Caki2 (cell line): ENCODE data around the gene KRTAP5-2. TPM values are rescaled to one million over a fixed set of nuclear protein-coding genes. Genes with fewer than 3 reads are reported as not detected.

Source experiments
- DNase-seq: peaks from one replicate; pipeline ENCODE4 v3.0.0-alpha.2; 2015; ENCODE audit warnings: low read depth
- in situ Hi-C: cut with HindIII; loops from 2 replicates; pipeline ENCODE4 v1.10.0; 2016; ENCODE audit warnings: low sequenced_read_pairs, low pct_unique_long_range_greater_than_20kb, mixed read lengths
- total RNA-seq: library from RNA; depleted of rRNA; stranded (reverse); fragments of >200 nt; shearing (Covaris generic); gene quantifications from 2 replicates; pipeline ENCODE4 v1.2.3, GENCODE V29; 2014; ENCODE audit warnings: low replicate concordance

Gene KRTAP5-2
- total RNA-seq, 1 experiment from 2014 or later = not detected

GRCh38 chr11:1563149-1563638, 34.9 kb downstream of the KRTAP5-2 start:
- no peak for DNase-seq
- in situ Hi-C loops = no loop called here

GRCh38 chr11:1562469-1563148, 35.5 kb downstream of the KRTAP5-2 start:
- in situ Hi-C loops = no loop called here
- DNase-seq = no peak

GRCh38 chr11:1561955-1562354, 36.1 kb downstream of the KRTAP5-2 start:
- in situ Hi-C loops = no loop called here
- no peak for DNase-seq

DNA sequence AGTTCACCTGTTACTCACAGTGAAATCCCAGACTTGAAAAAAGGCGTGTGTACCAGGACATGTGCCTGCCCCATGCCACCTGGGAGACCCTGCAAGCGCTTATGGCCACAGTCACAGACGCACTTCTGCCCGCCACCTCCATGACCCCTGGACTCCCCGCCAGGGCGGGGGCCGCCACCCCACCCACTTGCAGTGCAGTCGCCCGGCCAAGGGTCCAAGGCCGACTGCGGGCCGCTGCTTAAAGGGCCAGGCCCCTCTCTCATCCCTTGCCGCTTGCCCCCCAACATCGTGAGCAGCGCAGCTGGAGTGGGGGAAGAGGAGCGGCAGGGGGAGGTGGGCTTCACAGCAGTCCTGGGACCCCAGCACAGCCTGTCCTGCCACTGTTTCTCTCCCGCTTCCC, 36.8 kb downstream of the KRTAP5-2 start:
- DNase-seq = no peak
- in situ Hi-C loops = no loop called here

DNA sequence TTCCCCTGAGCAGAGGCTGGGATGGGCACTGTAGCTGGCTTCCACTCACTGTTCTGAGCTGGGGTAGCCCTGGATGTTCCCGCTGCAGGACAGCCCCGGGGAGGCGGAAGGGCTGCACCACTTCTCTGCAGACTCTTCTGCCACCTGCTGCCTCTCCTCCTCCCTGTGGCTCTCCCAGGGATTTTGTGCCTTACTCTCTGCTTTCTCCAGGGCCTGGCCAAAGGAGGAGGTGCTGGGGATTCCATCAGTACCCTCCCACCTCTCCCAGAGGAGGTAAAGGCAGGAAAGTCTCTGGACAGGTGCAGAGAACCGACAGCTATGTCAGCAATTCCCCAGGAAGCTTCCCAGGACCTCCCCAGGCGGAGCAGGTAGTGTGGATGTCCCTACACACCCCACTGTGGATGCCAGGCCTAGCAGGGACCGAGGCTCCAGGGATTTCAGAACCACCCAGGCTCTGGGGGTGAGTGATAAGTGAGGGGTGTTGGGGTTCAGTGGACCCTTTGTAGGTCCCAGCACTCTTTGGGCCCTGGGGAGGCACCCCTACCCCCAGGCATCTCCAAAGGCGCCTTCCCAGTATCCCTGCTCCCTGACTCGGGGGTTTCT, 37.3 kb downstream of the KRTAP5-2 start:
- no peak for DNase-seq
- in situ Hi-C loops = no loop called here

GRCh38 chr11:1560002-1560648, 38.0 kb downstream of the KRTAP5-2 start:
- in situ Hi-C loops = no loop called here
- no peak for DNase-seq

DNA sequence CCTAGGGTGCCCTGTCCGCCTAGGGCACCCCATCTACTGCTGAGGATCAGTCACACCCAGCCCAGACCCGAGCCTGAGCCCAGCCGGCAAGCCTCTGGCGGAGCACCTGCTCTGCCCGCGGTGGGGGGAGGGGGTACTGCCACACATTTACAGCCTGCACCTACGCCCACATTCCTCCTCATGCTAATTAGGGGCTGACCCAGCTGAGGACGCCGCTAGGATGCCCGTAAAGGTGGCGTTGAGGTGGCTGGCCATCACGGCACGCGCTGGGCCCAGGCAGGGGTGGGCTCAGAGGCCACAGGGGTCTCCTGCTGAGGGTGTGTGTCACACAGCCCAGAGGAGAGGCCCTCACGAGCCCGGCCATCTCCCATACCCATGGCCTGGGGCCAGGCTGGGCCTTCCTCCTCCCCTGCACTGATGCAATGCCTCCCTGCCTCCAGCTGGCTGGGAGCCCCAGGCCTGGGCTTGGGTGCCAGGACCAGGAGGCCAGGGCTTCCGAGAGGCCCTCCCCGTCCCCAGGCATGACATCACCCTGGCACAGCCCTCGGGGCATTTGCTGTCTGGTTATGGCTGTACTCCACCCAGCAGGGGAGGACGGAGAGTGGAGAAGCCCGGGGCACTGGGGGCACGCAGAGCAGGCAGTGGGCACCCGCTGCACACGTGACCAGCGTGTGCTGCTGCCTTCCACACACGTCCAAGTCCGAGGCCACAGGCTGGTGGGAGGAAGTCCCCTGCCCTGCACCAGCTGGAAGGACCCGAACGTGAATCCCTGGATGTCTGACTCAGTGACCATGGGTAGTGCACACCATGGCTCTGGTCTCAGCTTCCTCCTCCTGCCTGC, 38.8 kb downstream of the KRTAP5-2 start:
- in situ Hi-C loops = no loop called here
- peak; percentile 93 for DNase-seq

GRCh38 chr11:1558775-1559110, 39.4 kb downstream of the KRTAP5-2 start:
- DNase-seq = no peak
- in situ Hi-C loops = no loop called here

GRCh38 chr11:1557904-1558774, 40.0 kb downstream of the KRTAP5-2 start:
- in situ Hi-C loops = no loop called here
- DNase-seq = peak; percentile 74

DNA sequence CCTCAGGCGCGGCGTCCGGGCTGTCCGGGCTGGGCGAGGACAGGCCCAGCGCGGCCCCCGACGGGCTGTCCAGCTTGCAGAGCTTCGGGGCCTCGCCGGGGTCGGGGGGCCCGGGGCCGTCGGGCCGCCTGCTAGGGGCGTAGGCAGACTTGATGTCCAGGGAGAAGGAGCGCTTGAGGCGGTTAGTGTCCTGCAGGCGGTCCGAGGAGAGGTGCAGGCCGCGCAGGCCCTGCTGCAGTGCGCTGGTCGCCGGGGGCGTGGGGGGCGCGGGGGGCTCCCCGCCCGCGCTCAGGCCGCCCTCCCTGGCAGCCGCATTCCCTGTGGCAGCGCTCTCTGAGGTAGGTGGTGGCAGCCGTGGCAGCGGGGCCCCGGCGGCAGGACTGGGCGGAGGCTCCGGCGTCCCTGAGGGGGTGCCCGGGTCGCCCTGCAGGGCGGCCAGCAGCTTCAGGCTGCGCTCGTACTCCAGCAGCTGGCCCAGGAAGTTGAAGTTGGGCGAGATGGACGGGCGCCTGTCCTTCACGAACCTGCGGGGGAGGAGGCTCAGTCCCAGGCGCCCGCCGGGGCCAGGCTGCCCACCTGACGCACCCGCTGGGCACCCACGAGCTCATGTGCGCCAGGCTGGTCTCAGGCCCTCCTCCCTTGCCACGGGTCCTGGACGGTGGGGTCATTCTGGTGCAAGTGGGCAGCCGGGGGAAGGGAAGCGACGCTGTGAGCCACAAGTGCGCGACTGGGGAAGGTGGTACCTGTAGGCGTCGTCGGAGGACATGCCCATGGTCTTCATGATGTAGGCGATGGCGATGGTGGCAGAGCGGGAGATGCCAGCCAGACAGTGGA, 40.8 kb downstream of the KRTAP5-2 start:
- no peak for DNase-seq
- in situ Hi-C loops = no loop called here

DNA sequence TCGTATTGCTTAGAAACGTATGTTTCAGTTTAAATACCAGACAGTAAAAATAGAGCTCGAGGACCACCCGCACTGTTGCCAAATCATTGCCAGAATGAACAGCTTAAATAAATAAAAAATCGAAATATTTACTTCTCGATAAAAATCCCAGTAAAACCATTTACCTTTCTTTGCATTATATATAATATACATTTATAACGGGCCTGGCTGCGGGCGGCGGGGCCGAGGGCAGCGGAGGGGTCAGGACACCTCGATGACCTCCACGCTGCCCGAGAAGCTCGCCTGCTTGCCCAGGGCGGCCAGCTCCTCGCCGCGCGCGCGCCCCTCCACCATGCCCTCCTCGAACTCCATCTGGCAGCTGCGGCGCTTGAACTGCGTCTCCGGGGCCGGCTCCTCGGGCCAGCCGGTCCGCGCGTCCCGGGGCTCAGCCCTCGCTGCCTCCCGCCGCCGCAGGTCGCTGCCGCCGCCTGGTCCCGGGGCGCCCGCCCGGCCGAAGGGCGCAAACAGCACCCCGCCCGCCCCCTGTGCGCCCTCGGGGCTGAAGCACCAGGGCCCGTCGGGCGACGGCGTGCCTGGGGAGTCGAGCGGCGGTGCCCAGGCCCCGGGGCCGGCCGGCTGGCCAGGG, 41.7 kb downstream of the KRTAP5-2 start:
- DNase-seq = no peak

GRCh38 chr11:1555713-1556153, 42.4 kb downstream of the KRTAP5-2 start:
- in situ Hi-C loops = no loop called here
- DNase-seq = no peak

More for the DNA sequence above, 41.7 kb downstream of the KRTAP5-2 start:
- in situ Hi-C loops = no loop called here

- DNase-seq = no peak
- in situ Hi-C loops = no loop called here
These were observed 42.9 kb downstream of the KRTAP5-2 start for GRCh38 chr11:1554981-1555712.

DNA sequence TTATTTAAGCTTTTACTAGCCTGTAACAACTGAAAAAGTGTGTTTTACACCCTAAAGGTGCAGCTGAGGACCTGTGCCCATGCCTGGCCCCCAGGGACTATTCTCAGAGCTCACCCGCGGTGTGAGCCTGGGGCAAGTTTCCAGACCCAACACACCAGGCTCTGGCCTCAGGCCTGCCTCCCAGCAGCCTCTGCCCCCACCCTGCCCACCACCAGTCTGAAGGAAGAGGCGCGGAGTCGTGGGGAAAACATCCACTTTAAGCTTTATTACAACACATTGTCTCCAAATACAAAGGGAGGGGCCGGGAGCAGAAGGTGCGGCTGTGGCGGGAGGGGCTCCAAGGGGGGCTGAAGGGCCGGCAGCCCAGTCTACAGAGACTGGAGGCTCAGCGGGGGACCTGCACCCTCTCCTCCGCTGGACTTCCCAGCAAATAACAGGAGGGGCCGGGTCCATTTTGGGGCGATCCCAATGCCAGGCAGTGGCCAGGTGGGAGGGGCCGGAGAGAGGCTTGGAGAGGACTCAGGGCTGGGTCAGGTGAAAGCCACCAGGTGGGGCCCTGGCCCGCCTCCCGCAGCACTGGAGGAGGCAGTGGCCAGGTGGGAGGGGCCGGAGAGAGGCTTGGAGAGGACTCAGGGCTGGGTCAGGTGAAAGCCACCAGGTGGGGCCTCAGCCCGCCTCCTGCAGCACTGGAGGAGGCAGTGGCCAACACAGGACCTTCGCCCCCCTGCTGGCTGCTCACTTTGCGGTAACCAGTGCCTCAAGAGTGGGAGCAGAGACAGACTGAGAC, 44.1 kb downstream of the KRTAP5-2 start:
- in situ Hi-C loops = no loop called here
- no peak for DNase-seq
